ENCODE results near the gene TPST1.

Gene TPST1

GRCh38 chr7:66261941-66262340, 56.8 kb downstream of the TPST1 start:
- Histone ChIP-seq H4K20me1 (ENCODE audit: insufficient read depth, low read length) (no peaks in the 10 kb centered on the region), H2AFZ (ENCODE audit: low read depth, low read length) (no peak overlapping the region), H3K27me3 (ENCODE audit: low read depth, low read length) (no peaks in the 10 kb centered on the region), H3K79me2 (ENCODE audit: low read length) (no peaks in the 10 kb centered on the region), H3K9me3 (ENCODE audit: insufficient read depth, low read length) (peaks cover 10% of the 10 kb centered on the region; the same call in 1 of the 2 replicates), H3K4me1 (ENCODE audit: low read length) (no peaks in the 10 kb centered on the region), H3K27ac (ENCODE audit: low read length) (no peak overlapping the region), H3K4me3 (ENCODE audit: low read length) (no peak overlapping the region), H3K4me2 (ENCODE audit: low read length) (no peak overlapping the region), H3K36me3 (replicated peaks; ENCODE audit: low read depth, low read length) (no peaks in the 10 kb centered on the region), H3K9ac (ENCODE audit: low read length) (no peak overlapping the region)
- no peak for TF ChIP-seq EZH2phosphoT487 (IDR thresholded peaks at IDR 0.05; ENCODE audit: low read depth)
- TF ChIP-seq CTCF (IDR thresholded peaks at IDR 0.05; ENCODE audit: low read depth, low read length), result no peak

DNA sequence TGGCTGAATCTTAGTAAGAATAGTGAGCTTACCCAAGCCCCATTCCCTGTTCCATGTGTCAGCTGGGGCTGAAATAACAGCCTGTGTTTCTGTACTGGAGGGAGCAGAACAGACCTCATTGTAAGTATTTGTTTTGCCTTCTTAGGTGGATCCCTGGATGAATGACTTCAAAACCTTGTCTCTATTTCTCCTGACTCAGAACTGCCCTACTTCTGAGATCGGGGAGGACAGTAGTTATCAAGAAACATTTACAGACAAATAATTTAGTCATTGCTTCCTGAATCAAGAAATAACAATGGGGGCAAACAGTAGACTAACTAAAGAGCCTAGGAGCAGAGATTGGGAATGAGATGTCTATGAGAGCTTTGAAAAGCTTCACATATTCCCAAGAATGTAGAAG, 58.8 kb downstream of the TPST1 start:
- no peaks in the 10 kb centered on the region for H3K27me3 ChIP-seq (ENCODE audit: low read depth, low read length)
- H4K20me1 ChIP-seq (ENCODE audit: insufficient read depth, low read length), result no peaks in the 10 kb centered on the region
- H3K79me2 ChIP-seq (ENCODE audit: low read length), result no peaks in the 10 kb centered on the region
- no peak overlapping the region for H3K4me2 ChIP-seq (ENCODE audit: low read length)
- H3K4me1 ChIP-seq (ENCODE audit: low read length), result no peaks in the 10 kb centered on the region
- peaks cover 10% of the 10 kb centered on the region; the same call in 1 of the 2 replicates for H3K9me3 ChIP-seq (ENCODE audit: insufficient read depth, low read length)
- H3K36me3 ChIP-seq (replicated peaks; ENCODE audit: low read depth, low read length), result no peaks in the 10 kb centered on the region
- no peak overlapping the region for H3K4me3 ChIP-seq (ENCODE audit: low read length)
- H3K27ac ChIP-seq (ENCODE audit: low read length), result no peak overlapping the region
- TF ChIP-seq CTCF (IDR thresholded peaks at IDR 0.05; ENCODE audit: low read depth, low read length) (no peak), EZH2phosphoT487 (IDR thresholded peaks at IDR 0.05; ENCODE audit: low read depth) (no peak)
- no peak overlapping the region for H3K9ac ChIP-seq (ENCODE audit: low read length)
- H2AFZ ChIP-seq (ENCODE audit: low read depth, low read length), result no peak overlapping the region

- no peak overlapping the region for H3K4me2 ChIP-seq (ENCODE audit: low read length)
- H3K27ac ChIP-seq (ENCODE audit: low read length), result no peak overlapping the region
- no peaks in the 10 kb centered on the region for H3K79me2 ChIP-seq (ENCODE audit: low read length)
- no peaks in the 10 kb centered on the region for H4K20me1 ChIP-seq (ENCODE audit: insufficient read depth, low read length)
- H3K27me3 ChIP-seq (ENCODE audit: low read depth, low read length), result no peaks in the 10 kb centered on the region
- no peak overlapping the region for H3K4me3 ChIP-seq (ENCODE audit: low read length)
- no peak for TF ChIP-seq EZH2phosphoT487 (IDR thresholded peaks at IDR 0.05; ENCODE audit: low read depth)
- no peak for TF ChIP-seq CTCF (IDR thresholded peaks at IDR 0.05; ENCODE audit: low read depth, low read length)
- H3K4me1 ChIP-seq (ENCODE audit: low read length), result no peaks in the 10 kb centered on the region
- no peaks in the 10 kb centered on the region for H3K36me3 ChIP-seq (replicated peaks; ENCODE audit: low read depth, low read length)
- H2AFZ ChIP-seq (ENCODE audit: low read depth, low read length), result no peak overlapping the region
- no peak overlapping the region for H3K9ac ChIP-seq (ENCODE audit: low read length)
- peaks cover 10% of the 10 kb centered on the region; the same call in 1 of the 2 replicates for H3K9me3 ChIP-seq (ENCODE audit: insufficient read depth, low read length)
These were observed 60.4 kb downstream of the TPST1 start for GRCh38 chr7:66265566-66265965.

DNA sequence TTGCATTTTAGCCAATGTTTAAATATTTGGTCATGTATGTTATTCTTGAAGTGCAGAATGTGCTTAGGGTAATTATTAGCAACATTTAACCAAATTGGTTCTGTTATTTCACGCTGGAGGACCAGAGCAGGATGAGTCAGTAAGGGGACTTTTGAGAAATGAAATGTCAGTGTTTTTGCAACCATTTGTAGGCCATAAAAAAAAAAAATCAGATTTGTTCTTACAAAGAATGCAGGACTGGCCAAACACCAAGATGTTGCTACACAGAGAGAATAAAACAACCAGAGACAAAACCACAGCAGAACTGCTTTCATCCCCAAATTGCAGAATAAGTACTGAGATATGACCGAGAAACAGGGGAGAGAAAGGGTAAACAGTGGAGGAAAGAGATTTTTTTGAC, 62.1 kb downstream of the TPST1 start:
- Histone ChIP-seq H3K27me3 (ENCODE audit: low read depth, low read length) (no peaks in the 10 kb centered on the region), H3K9ac (ENCODE audit: low read length) (no peak overlapping the region), H3K4me1 (ENCODE audit: low read length) (no peaks in the 10 kb centered on the region), H2AFZ (ENCODE audit: low read depth, low read length) (no peak overlapping the region), H3K4me2 (ENCODE audit: low read length) (no peak overlapping the region), H3K4me3 (ENCODE audit: low read length) (no peak overlapping the region), H4K20me1 (ENCODE audit: insufficient read depth, low read length) (no peaks in the 10 kb centered on the region), H3K9me3 (ENCODE audit: insufficient read depth, low read length) (peaks cover 10% of the 10 kb centered on the region; the same call in 1 of the 2 replicates), H3K79me2 (ENCODE audit: low read length) (no peaks in the 10 kb centered on the region), H3K36me3 (replicated peaks; ENCODE audit: low read depth, low read length) (no peaks in the 10 kb centered on the region), H3K27ac (ENCODE audit: low read length) (no peak overlapping the region)
- no peak for TF ChIP-seq EZH2phosphoT487 (IDR thresholded peaks at IDR 0.05; ENCODE audit: low read depth)
- no peak for TF ChIP-seq CTCF (IDR thresholded peaks at IDR 0.05; ENCODE audit: low read depth, low read length)
